Smooth muscle cell of the brain vasculature (primary cell): ENCODE data around the gene HOXB9.

ENCODE experiments used
- DNase-seq: peaks from one replicate; pipeline ENCODE4 v3.0.0-alpha.2; 2012; ENCODE audit warnings: low read depth, low spot score

Gene HOXB9

DNA sequence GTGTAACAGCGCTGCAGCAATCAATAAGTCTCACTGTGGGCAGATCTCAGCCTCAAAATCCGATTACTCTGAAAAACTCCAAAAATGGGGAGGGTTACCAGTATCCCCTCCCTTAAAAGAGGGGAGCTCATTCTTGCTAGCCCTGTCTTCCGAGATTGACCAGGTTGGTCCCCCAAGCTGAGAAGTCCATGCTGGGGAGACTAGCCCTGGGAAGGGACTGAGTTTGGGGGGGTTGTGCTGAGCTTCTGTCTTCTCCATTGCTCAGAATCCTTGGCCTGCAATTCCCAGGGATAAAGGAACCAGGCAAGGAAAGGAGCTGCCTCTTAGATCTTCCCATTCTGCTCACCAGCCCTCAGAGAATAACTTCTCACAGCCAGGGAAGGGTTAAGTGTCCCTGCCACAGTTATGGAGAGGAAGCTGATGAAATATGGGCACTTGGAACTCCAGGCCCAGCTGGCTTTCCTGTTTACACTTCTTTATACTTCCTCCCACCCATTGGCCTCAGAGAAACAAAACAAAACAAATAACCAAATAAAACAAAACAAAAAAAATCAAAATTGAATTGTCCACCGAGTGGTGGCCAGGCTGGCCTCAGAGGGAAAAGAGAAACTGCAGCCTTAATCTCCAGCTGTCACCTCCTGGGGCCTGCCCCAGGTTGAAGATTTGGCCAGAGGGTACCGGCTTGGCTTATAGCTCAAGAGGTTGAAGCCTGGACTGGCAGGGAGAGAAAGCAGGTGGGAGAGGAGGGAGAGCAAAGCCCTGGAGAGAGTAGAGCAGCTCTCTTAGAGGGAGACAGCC lies 38.7 kb downstream of the HOXB9 start:
- no peak for DNase-seq

DNA sequence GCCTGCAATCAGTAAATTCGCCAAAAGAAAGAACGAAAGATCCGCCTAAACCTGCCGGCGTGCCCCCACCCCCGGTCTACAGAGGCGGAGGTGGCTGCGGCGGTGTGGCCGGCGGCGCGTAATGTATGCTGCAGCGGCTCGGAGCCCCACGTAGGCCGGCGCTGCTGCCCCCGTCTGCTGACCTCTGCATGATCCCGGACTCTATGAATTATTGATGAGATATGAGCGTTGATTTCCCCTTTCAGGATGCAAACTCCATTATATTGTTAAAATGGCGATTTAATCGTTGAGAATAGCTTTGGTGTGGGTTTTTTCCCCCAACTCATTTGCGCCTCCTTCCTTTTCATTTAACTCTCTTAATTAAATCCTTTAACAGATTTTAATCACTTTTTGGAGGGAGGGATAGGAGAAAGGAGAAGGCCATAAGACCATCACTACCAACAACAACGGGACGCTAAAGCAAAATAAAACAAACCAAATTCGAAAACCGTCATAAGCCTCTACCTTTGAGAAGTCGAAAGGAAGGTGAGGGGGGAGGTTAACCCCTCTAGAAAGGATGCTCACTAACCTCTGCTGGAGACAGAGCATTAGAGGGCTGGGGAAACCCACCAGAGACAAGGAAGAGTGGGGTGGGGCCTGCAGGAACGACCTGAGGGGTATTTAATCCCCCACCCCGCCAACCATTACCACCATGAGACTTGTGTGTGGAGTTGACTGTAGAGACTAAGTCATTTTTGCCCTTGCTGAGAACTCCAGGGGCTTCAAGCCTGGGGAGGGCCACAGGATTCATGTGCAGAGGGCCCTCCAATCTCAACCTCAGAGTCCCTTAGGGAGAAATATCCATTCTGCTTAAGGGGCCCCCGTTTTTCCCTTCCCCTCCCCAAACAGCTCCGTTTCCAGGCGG lies 39.6 kb downstream of the HOXB9 start:
- DNase-seq = no peak

DNA sequence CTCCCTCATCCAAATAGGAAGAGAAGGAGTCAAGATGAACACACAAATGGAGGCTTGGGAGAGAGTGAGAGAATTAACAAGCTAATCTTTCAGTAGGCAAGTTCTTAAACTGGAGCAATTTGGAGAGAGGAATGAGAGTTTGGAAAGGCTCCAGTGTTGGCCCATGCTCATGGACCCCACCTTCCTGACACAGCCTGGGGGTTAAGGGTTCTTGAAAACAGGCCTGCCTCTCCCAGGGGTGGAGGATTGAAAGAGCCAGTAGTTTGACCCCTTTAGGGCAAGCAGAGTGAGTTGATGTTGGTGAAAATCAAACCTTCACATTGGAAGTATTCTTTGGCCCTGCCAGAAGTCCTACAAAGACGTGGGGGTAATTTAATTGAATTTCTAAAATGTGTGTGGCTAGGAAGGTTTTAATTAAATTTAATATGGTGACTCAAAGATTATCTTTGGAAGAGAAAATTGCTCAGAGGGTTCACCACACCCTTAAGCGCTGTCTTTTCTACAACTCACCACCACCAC lies 41.9 kb downstream of the HOXB9 start:
- no peak for DNase-seq

DNA sequence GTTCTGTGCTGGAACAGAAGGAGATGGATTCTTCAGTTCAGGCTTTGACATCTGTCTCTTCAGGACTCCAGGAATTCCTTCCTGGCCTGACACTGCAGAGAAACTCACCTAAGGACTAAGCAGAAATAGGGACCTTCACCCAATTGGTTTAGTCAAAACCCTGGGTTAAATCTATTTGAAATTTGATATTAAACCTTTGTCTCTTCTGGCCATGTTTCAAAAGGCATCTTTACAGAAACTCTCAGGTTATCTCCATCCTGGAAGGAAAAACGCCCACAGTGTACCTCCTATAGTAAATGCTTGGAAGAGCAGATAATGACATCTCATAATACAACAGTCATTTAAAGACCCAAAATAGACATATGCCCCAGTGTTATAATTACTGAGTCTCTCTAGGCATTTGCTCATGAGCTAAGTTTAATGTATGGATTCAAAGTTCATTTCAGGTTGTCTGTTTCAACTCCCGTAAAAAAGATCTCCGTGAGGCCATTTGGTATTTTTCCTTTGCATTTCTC lies 42.4 kb downstream of the HOXB9 start:
- DNase-seq = no peak

DNA sequence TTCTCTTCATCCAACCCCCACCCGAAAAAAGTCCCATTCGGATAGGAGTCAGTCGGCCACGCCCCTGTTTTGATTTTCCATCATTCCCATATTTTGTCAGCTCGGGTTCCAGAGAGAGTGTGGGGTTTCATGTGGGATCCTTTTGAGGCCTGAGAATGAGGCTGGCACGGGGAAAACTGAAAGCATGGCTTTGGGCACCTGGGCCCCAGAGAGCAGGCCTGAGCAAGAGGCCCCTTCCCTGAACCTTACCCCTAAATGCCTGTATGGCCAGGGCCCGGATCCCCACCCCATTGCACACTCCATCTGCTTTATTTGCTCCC lies 43.4 kb downstream of the HOXB9 start:
- no peak for DNase-seq

DNA sequence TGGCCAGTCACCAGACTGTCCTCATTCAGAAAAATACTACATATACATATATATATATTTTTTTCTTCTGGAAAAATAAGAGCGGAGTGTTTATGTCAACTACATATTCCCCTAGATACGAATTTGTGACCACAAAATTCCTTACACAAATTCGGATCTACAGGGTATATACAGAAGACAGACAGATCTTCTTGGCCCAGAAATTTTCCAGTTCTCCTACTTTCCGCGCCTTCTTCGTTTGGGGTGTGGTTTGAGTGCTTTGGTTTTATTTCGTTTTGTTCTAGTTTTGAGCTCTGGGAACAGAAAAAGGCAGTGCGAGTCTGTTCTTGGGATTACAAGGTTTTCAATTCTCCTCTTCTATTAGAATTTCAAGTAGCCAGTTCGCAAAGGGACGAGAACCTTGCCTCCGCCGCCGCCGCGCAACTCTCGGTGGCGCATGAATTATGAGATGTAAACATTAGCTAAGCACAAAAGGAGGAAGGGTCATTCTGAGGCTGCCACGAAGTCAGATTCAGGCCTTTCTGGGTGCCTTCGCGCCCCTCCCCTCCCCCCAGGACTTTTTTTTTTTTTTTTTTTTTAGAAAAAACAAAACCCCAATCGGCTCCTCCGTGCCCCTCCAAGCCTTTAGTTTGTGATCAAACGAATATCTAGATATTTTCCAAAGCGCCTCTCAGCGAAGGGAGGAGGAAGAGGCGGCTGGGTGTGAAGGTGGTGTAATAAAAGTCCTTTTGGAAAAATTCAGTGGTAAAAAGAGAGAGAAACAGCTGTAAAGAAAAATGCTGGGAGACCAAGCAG lies 46.2 kb downstream of the HOXB9 start:
- no peak for DNase-seq

DNA sequence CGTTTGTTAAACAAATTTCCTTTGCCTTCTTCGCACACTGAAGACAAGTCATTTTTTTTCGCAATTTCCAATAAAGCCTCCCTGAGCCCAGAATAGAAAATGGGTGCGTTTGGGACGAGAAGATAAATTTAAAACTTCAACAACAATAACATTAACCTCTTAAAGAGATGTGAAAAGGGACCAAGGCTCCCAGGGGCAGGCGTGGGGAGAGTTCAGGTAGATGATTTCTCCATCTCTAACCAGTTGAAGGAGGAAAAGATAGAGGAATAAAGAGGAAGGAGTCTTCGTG lies 46.7 kb downstream of the HOXB9 start:
- DNase-seq = no peak

DNA sequence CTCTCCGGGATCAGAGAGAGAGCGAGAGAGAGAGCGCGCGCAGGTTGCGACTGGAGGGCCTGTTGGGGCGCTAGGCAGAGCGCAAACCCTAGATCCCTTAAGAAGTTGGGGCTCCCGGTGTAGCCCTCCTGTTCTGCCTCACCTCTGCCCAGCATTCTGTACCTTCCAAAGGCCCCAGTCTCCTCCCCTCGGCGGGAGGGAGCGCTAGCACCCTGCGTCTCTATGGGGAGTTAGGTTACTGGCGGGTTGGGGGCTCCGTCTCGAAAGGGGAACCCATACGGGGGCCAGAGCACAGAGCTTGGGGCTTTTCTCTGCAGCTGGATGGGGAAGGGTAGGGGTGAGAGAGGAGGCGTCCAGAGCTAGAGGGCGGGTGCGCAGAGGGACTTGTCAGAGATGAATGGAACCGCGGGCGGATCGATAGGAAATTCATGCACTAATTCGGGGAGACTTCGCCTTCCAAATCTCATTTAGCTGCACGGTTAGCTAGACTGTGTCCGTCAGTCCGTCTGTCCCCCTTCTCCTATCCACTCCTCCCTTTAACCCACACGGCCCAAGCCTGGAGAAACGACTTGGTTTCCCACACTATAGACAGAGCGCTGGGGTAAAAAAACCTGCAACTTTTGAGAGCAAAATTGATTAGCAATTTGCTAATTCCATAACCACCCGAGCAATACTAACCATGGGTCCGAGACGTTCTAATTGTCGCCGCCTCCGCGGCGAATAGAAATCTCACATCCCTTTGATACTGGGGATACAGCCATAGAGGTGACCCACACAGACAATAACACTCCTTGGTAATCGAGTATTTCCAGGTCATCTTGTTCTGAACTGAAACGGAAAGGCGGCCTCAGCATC lies 47.3 kb downstream of the HOXB9 start:
- DNase-seq = no peak

DNA sequence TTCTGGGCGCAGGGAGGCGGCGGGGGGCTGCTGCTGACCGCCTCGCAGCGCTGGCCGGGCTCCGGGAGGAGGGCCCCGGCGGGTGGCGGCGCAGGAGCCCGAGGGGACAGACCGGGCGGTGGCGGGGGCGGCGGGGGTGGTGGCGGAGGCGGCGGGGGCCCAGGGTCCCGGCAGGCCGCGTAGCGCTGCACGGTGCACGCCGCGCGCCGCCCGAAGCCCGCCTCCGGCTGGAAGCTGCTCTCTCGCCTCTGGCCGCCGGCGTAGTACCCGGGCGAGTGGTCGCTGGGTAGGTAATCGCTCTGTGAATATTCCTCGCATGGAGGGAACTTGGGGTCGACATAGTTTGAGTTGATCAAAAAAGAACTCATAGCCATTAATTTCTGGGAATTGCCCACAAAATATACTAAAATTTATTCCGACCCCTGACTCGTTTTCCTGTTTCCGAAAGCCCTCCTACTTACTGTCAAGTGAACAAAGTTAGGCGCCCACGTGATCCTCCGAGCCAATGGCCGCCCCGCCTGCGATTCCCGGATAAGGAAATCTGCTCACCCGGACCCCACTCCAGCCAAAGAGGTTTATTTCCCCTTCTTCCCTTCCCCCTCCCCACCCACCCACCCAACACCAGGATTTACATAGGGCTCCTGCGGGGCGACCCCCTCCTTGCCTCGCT lies 48.1 kb downstream of the HOXB9 start, which contains the start of gene HOXB4:
Gene HOXB4, minus strand, starts transcription at position 405 of the 670 bp plus-strand sequence. Its CDS starts 31 bp downstream, at position 374.
- no peak for DNase-seq

DNA sequence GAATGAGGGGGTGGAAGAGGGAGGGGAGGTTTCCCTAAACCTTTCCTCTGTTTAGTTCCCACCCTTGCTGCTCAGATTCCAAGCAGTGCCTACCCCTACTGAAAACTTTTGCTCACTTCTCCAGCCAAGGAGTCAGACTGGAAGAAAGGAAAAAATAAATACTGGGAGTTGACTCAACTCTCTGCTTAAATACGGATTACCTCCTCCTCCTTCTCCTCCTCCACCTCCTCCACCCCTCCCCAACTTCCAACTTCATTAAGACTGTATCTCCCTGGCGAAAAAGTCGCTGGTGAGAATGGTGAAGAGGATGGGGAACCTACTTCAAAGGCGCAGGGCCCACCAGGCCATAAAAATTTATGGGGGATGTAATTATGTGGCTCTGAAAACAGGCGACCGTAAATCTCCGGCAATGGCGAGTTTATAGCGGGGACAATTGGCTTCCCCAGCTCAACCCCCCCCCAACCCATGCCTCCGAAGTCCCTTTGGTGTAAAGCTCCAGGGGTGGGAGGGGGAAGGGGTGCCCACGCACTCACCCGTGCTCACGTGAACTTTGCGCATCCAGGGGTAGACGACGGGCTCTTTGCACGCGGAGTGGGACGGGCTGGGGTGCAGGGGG lies 48.7 kb downstream of the HOXB9 start:
- DNase-seq = no peak

DNA sequence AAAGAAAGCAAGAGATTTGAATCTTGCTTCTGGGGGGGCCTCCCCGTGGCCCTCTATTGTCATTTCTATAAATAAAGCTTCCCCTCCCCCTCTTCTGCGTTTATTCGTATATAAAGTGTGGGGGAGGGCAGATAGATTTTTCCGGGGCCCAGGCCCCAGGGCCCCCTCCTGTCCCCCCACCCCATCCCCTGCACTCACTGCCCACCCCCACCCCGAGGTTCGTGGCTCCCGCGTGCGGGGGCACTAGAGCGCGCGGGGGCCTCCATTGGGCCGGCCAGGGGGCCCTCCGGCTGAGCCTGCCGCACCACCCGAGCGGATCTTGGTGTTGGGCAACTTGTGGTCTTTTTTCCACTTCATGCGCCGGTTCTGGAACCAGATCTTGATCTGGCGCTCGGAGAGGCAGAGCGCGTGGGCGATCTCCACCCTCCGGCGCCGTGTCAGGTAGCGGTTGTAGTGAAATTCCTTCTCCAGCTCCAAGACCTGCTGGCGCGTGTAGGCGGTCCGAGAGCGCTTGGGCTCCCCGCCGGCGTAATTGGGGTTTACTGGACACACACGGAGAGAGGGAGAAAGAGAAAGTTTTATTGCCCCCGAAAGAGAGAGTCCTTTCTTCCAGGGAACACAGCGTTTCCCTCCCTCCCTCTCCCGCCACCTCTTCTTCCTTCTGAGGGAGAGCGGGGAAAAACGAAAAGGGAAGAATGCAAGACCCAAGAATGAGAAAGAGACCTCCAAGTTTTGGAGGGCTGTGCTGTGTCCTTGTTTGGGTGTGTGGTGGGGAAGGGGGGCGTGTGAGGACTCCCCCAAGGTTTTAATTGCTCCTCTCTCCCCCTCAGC lies 49.5 kb downstream of the HOXB9 start:
- DNase-seq = no peak

DNA sequence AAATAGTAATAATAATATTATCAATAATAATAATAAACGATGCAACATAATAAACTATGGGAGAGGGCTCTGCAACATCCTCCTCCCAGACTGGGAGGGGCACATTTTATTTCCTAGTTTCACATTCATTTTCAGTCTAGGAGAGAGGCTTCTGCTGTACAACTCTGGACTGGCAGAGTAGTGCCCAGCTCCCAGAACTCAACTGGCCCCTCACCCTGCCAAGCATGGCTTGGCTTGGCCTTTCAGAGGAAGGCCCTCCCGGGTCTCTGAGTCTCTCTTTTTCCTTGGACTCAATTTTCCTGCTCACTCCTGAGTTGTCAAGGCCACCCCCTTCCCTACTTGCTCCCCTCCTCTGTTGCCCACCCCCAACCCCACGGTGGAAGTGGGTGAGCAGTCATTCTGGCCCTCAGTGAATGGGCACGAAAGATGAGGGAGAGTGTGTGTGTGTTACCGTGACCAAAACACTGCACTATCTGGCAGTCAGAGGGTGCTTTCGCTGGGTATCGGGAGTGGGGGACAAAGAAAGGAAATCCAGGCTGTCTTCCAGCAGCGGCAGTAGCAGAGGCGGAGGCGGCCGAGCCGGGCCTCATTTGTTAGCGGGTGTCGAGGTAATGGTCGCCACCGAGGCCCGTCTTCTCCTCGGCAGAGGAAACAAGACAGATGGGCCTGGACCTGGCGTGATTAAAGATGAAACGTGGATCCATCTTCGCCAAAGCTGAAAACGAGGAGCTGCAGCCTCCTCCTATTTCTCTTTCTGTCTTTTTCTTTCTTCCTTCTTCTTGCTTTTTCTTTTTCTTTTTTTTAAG lies 50.3 kb downstream of the HOXB9 start:
- no peak for DNase-seq

DNA sequence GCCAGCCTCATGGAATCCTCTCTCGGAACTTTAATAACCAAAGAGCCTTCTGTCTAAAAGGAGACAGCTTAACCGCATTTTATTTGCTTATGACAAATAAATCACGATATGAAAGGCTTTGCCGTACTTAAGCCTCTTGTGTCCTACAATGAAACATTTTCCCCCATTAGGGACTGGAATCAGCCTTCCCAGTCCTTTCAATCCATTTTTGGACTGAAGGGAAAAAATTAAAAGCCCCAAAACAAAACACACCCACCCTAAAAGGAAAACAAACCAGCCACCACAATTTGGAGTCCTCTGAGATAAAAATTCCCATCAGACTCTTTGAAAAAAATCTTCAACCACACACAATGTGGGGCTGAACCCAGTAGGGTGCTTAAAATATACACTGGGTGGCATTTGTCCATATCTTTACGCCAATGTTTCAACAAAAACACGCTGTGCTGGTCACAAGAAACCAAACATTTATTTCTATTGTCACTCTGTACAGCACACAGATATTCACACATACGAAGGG lies 51.0 kb downstream of the HOXB9 start:
- DNase-seq = no peak

DNA sequence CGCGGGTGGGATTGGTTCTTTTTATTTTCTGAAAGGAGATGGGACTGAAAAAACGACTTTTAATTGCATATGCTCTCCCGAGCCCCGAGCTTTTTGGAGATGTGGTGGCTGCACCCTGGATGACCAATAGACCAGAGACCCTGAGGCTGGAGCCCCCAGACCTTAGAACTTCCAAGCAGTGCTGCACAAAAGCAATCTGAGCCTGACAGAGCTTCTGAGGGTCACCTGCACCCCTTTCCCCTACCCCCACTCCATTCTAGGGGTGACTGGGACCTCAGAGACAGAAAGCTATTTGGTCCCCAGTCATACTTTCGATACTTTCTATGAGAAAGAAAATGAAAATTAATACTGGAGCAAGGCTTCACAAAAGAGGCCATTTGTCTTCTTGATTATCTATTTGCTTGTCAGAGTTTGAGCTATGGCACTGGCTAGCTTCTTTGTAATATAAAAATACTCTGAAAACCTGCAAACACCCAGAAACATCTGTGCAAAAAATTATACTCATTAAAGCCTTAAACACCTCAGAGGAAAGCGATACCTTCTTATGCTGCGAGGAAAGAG lies 51.6 kb downstream of the HOXB9 start:
- DNase-seq = no peak

DNA sequence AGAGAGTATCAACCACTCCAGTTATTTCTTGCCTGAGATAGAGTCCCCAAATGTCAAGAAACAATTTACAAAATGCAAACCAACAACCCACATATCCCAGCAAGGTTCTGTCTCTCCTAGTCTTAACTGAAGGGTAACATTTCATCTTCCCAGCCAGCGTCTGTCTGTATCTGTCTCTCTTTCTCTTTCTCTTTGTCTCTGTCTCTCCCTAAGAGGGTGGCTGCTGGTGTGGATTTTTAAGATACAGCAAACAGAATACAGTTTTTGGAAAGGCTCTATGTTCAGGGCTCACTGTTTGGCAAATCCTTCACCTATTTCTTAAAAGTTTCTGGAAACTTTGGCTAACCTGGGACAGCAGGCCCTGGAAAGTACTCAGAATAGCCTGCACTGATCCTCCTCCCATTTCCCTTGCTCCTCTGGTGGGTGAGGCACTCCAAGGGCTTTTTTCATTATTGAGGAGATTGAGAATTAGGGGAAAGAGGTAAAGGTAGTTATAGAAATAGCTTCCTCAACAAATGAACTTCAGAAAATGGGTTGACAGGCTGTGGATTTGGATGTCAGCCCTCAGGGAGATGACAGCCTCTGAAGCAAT lies 54.2 kb downstream of the HOXB9 start:
- DNase-seq = no peak
